ENCODE results near the gene NFIB. TPM values are rescaled to one million over a fixed set of nuclear protein-coding genes. Genes with fewer than 3 reads are reported as not detected.

NFIB gene
- total RNA-seq, 2 donors from 2014 or later = 47.0 to 65.9 TPM

- DNase-seq = no peak
- 53 to 55% methylated on average over 5 of the region's 5 CpGs for WGBS, 2 donors
- intact Hi-C loops (cut with DNase I) = no loop called here
- Histone ChIP-seq H3K27me3 (no peaks in the 10 kb centered on the region), H3K9me3 (no peaks in the 10 kb centered on the region), H3K4me3 (no peak overlapping the region), H3K36me3 (replicated peaks in 1 of 2; ENCODE audit: insufficient read depth in 1 of 2, low read depth in 2 of 2) (no peaks in the 10 kb centered on the region), H3K4me1 (peaks cover 16% of the 10 kb centered on the region), H3K27ac (peak overlapping the region in 1 of 4 donors; percentile 23)
- ATAC-seq = no peak
- TF ChIP-seq POLR2A (IDR thresholded peaks at IDR 0.05) (no peak), CTCF (IDR thresholded peaks at IDR 0.05) (no peak)
Observed at GRCh38 chr9:14231196-14231990, 82.5 kb downstream of the NFIB start.

- Histone ChIP-seq H3K27ac (no peak overlapping the region), H3K36me3 (replicated peaks in 1 of 2; ENCODE audit: insufficient read depth in 1 of 2, low read depth in 2 of 2) (no peaks in the 10 kb centered on the region), H3K27me3 (no peaks in the 10 kb centered on the region), H3K4me1 (peaks cover 3% of the 10 kb centered on the region), H3K4me3 (no peak overlapping the region), H3K9me3 (no peaks in the 10 kb centered on the region)
- 90 to 94% methylated on average over 1 of the region's 1 CpG for WGBS, 2 donors
- intact Hi-C loops (cut with DNase I) = no loop called here
- DNase-seq = no peak
- TF ChIP-seq POLR2A (IDR thresholded peaks at IDR 0.05) (no peak), CTCF (IDR thresholded peaks at IDR 0.05) (no peak)
- no peak for ATAC-seq
Observed at GRCh38 chr9:14228602-14229001, 85.3 kb downstream of the NFIB start.

- TF ChIP-seq POLR2A (IDR thresholded peaks at IDR 0.05) = no peak
- no peak for TF ChIP-seq CTCF (IDR thresholded peaks at IDR 0.05)
- H3K4me1 ChIP-seq = peaks cover 19% of the 10 kb centered on the region
- no peaks in the 10 kb centered on the region for H3K27me3 ChIP-seq
- no peak overlapping the region for H3K4me3 ChIP-seq
- intact Hi-C loops (cut with DNase I) = no loop called here
- 94 to 97% methylated on average over 11 of the region's 11 CpGs for WGBS, 2 donors
- ATAC-seq (no peak), DNase-seq (no peak)
- no peaks in the 10 kb centered on the region for H3K9me3 ChIP-seq
- H3K27ac ChIP-seq = no peak overlapping the region
- no peaks in the 10 kb centered on the region for H3K36me3 ChIP-seq (replicated peaks in 1 of 2; ENCODE audit: insufficient read depth in 1 of 2, low read depth in 2 of 2)
Observed at GRCh38 chr9:14226855-14227532, 86.9 kb downstream of the NFIB start.

GRCh38 chr9:14223081-14223480, 90.9 kb downstream of the NFIB start:
- no peaks in the 10 kb centered on the region for H3K27me3 ChIP-seq
- TF ChIP-seq CTCF (IDR thresholded peaks at IDR 0.05) = no peak
- no peak for TF ChIP-seq POLR2A (IDR thresholded peaks at IDR 0.05)
- DNase-seq = no peak
- WGBS, 2 donors = 57 to 58% methylated on average over 5 of the region's 5 CpGs
- H3K27ac ChIP-seq = no peak overlapping the region
- peak; percentile 38 for ATAC-seq
- H3K4me3 ChIP-seq = no peak overlapping the region
- H3K9me3 ChIP-seq = no peaks in the 10 kb centered on the region
- H3K36me3 ChIP-seq (replicated peaks in 1 of 2; ENCODE audit: insufficient read depth in 1 of 2, low read depth in 2 of 2) = no peaks in the 10 kb centered on the region
- intact Hi-C loops (cut with DNase I) = no loop called here
- peaks cover 42% of the 10 kb centered on the region for H3K4me1 ChIP-seq

Data from body of pancreas (tissue), 4 donors.